NCI-H2029 treated with DMSO at 0.1 percent for 48 hours (cell line): ENCODE data around the gene ZNF560.
"Not testable (repeated sequence)": the region's sequence is repeated elsewhere in the genome, so short reads cannot be mapped to it uniquely, and the experiment has no call there.

Experiments
- DNase-seq: peaks from one replicate; lab custom pipeline; 2025; lab: John Stamatoyannopoulos, UW

The ZNF560 gene

GRCh38 chr19:9498183-9498902 lies at the start of gene ZNF560:
Gene ZNF560 (minus strand): TSS chr19:9498616. CDS start chr19:9475313, 23,303 bp downstream.
- DNase-seq = no peak

- DNase-seq = no peak
Observed at GRCh38 chr19:9547870-9548269, 49.5 kb upstream of the ZNF560 start.

GRCh38 chr19:9541281-9541680 lies 42.9 kb upstream of the ZNF560 start:
- DNase-seq = not testable (repeated sequence)

GRCh38 chr19:9539921-9540320 lies 41.5 kb upstream of the ZNF560 start:
- DNase-seq = not testable (repeated sequence)

- DNase-seq = not testable (repeated sequence)
Observed at GRCh38 chr19:9539201-9539600, 40.8 kb upstream of the ZNF560 start.

- peak; percentile 66 for DNase-seq
Observed at GRCh38 chr19:9538183-9539058, 40.0 kb upstream of the ZNF560 start, which contains the start of gene ZNF426. Gene ZNF426 (minus strand): TSS chr19:9538645. CDS start chr19:9536232, 2,413 bp downstream.

GRCh38 chr19:9535934-9536333 lies 37.5 kb upstream of the ZNF560 start:
- no peak for DNase-seq

- DNase-seq = no peak
Observed at GRCh38 chr19:9531933-9532332, 33.5 kb upstream of the ZNF560 start.

- DNase-seq = no peak
Observed at GRCh38 chr19:9528757-9529336, 30.4 kb upstream of the ZNF560 start.

- no peak for DNase-seq
Observed at GRCh38 chr19:9523885-9524474, 25.6 kb upstream of the ZNF560 start.

- DNase-seq = no peak
Observed at GRCh38 chr19:9507285-9507684, 8.9 kb upstream of the ZNF560 start.

- no peak for DNase-seq
Observed at GRCh38 chr19:9500796-9501195, 2.4 kb upstream of the ZNF560 start.

- no peak for DNase-seq
Observed at GRCh38 chr19:9494096-9494495, 4.3 kb downstream of the ZNF560 start.

- no peak for DNase-seq
Observed at GRCh38 chr19:9487016-9487415, 11.4 kb downstream of the ZNF560 start.

GRCh38 chr19:9485140-9485539 lies 13.3 kb downstream of the ZNF560 start:
- DNase-seq = no peak

GRCh38 chr19:9474975-9475374 lies 23.4 kb downstream of the ZNF560 start:
- no peak for DNase-seq

GRCh38 chr19:9467161-9467560 lies 31.3 kb downstream of the ZNF560 start:
- DNase-seq = no peak

GRCh38 chr19:9461938-9462337 lies 36.5 kb downstream of the ZNF560 start:
- DNase-seq = no peak

GRCh38 chr19:9456018-9456689 lies 42.3 kb downstream of the ZNF560 start:
- no peak for DNase-seq

GRCh38 chr19:9453953-9454352 lies 44.5 kb downstream of the ZNF560 start:
- no peak for DNase-seq

GRCh38 chr19:9445037-9445436 lies 53.4 kb downstream of the ZNF560 start:
- DNase-seq = no peak

- DNase-seq = no peak
Observed at GRCh38 chr19:9436358-9436757, 62.1 kb downstream of the ZNF560 start.
